Ascending aorta (tissue), 2 donors: ENCODE results near the gene EML5. TPM values are rescaled to one million over a fixed set of nuclear protein-coding genes. Genes with fewer than 3 reads are reported as not detected.

Experiments
- DNase-seq, 2 donors: peaks; one replicate each; pipeline ENCODE4 v3.0.0-alpha.2; 2019; ENCODE audit warnings: low spot score in 2 of 2
- H3K27ac ChIP-seq, 2 donors: fragments of 200-600 bp; sonication (generic); one replicate each; pipeline ENCODE4 v1.5.1; 2016 to 2017; ENCODE audit warnings: mild to moderate bottlenecking in 1 of 2
- H3K27me3 ChIP-seq: fragments of 200-600 bp; sonication (generic); one replicate; pipeline ENCODE4 v1.5.1; 2017
- H3K36me3 ChIP-seq, 2 donors: fragments of 200-600 bp; sonication (generic); one replicate each; pipeline ENCODE4 v1.5.1; 2016
- H3K4me1 ChIP-seq, 2 donors: fragments of 200-600 bp; sonication (generic); one replicate each; pipeline ENCODE4 v1.5.1; 2016 to 2017; ENCODE audit warnings: mild to moderate bottlenecking in 1 of 2
- H3K4me3 ChIP-seq, 2 donors: fragments of 200-600 bp; sonication (generic); one replicate each; pipeline ENCODE4 v1.5.1; 2016 to 2017; ENCODE audit warnings: mild to moderate bottlenecking in 1 of 2
- H3K9me3 ChIP-seq, 2 donors: fragments of 200-600 bp; sonication (generic); one replicate each; pipeline ENCODE4 v1.5.1; 2016
- CTCF ChIP-seq, 3 experiments: fragments of 200-600 bp in 2 of 3; fragments of 450-650 bp in 1 of 3; sonication (generic) in 2 of 3; IDR thresholded peaks; one replicate each; pipeline ENCODE4 v1.5.1; 2016 to 2019; ENCODE audit warnings: antibody characterized with exemption in 3 of 3, mild to moderate bottlenecking in 1 of 3, moderate library complexity in 1 of 3
- intact Hi-C: fragments of 100-400 bp; cut with DNase I; formaldehyde crosslinking; loops from one replicate; pipeline ENCODE4 v1.15.1; 2023
- total RNA-seq: library from RNA; depleted of rRNA; stranded (reverse); fragments of >200 nt; gene quantifications from one replicate; pipeline ENCODE4 v1.1.0, GENCODE V29; 2016

The EML5 gene
- total RNA-seq, 1 donor from 2014 or later: 0.21 TPM

- H3K27ac ChIP-seq: no peak overlapping the region
- intact Hi-C loops: loop anchor here (5.0 to 10.0 kb wide), 2 partner anchors 577 to 845 kb away; partner anchors contain the start of genes FOXN3 and GALC
- no peak for TF ChIP-seq CTCF (IDR thresholded peaks at IDR 0.05)
These were observed 44.7 kb upstream of the EML5 start for GRCh38 chr14:88837495-88837894.

GRCh38 chr14:88835661-88836060 lies 42.9 kb upstream of the EML5 start:
- Histone ChIP-seq H3K4me3 (peak overlapping the region in 1 of 2 donors; percentile 19), H3K27ac (peak overlapping the region; percentile 52 to 81), H3K36me3 (no peaks in the 10 kb centered on the region), H3K27me3 (no peaks in the 10 kb centered on the region), H3K9me3 (no peaks in the 10 kb centered on the region), H3K4me1 (peaks cover 8 to 17% of the 10 kb centered on the region in 2 donors)
- intact Hi-C loops: loop anchor here (2.0 to 10.0 kb wide), 3 partner anchors 43 to 843 kb away; partner anchors contain the start of genes EML5, FOXN3 and GALC
- TF ChIP-seq CTCF (IDR thresholded peaks at IDR 0.05): no peak
- DNase-seq: no peak

More at GRCh38 chr14:88837495-88837894, 44.7 kb upstream of the EML5 start:
- H3K9me3 ChIP-seq: no peaks in the 10 kb centered on the region
- H3K4me3 ChIP-seq: no peak overlapping the region
- DNase-seq: no peak
- peaks cover 0 to 9% of the 10 kb centered on the region in 2 donors for H3K36me3 ChIP-seq
- peaks cover 4 to 14% of the 10 kb centered on the region in 2 donors for H3K4me1 ChIP-seq
- H3K27me3 ChIP-seq: no peaks in the 10 kb centered on the region

GRCh38 chr14:88834883-88835431 lies 42.2 kb upstream of the EML5 start:
- Histone ChIP-seq H3K9me3 (no peaks in the 10 kb centered on the region), H3K4me3 (peak overlapping the region in 1 of 2 donors; percentile 19), H3K27me3 (no peaks in the 10 kb centered on the region), H3K27ac (peak overlapping the region; percentile 66 to 81), H3K36me3 (no peaks in the 10 kb centered on the region), H3K4me1 (peaks cover 8 to 17% of the 10 kb centered on the region in 2 donors)
- no peak for TF ChIP-seq CTCF (IDR thresholded peaks at IDR 0.05)
- no peak for DNase-seq
- intact Hi-C loops: loop anchor here (2.0 to 10.0 kb wide), 4 partner anchors 42 to 843 kb away; partner anchors contain the start of genes EML5, FOXN3 and GALC

GRCh38 chr14:88831284-88831683 lies 38.5 kb upstream of the EML5 start:
- Histone ChIP-seq H3K27me3 (no peaks in the 10 kb centered on the region), H3K27ac (peak overlapping the region; percentile 56 to 81), H3K4me1 (peaks cover 8 to 22% of the 10 kb centered on the region in 2 donors), H3K9me3 (no peaks in the 10 kb centered on the region), H3K4me3 (no peak overlapping the region), H3K36me3 (no peaks in the 10 kb centered on the region)
- intact Hi-C loops: loop anchor here (5.0 to 10.0 kb wide), 2 partner anchors 279 to 584 kb away; partner anchors contain the start of gene FOXN3
- DNase-seq: peak in 1 of 2 donors; percentile 77
- no peak for TF ChIP-seq CTCF (IDR thresholded peaks at IDR 0.05)

- peaks cover 4 to 17% of the 10 kb centered on the region in 2 donors for H3K4me1 ChIP-seq
- H3K27ac ChIP-seq: peak overlapping the region; percentile 27 to 81
- TF ChIP-seq CTCF (IDR thresholded peaks at IDR 0.05): no peak
- no peak for DNase-seq
- H3K9me3 ChIP-seq: no peaks in the 10 kb centered on the region
- H3K27me3 ChIP-seq: no peaks in the 10 kb centered on the region
- no peak overlapping the region for H3K4me3 ChIP-seq
- intact Hi-C loops: loop anchor here (5.0 to 10.0 kb wide), 3 partner anchors 277 to 1575 kb away; partner anchors contain the start of gene FOXN3
- no peaks in the 10 kb centered on the region for H3K36me3 ChIP-seq
These were observed 37.0 kb upstream of the EML5 start for GRCh38 chr14:88829685-88830302.
